ENCODE data around the gene NLGN2.

Gene NLGN2

DNA sequence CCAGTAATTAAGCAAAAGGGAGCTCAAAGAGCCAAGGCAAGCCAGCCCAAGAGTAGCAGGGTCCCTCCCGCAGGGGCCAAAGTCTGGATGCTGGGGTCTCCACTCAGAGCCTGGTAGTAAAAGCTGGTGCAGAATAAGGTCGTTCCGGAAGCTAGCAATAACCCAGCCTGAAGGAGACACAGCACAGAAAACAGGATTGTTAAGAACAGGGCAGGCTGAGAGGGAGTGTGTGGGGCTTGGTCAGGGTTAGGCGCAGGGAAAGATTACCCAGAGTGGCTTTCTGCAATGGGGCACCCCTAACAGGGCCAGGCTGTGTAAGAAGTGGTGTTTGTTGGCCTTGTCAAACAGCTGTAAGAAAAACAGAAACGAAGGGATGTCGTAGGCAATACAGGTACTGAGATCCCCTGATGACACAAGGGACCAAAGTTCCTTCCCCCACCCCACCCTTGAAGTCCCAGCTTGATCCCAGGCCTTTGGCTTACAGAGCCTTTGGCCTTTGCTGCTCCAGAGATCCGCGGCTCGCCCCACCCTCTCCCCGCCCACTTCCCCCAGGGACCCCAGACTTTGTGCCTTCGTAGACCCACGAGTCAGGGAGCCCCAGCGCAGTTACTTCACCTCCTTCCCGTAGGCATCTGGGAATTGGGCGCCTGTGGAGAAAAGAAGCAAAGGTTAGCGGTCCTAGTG, 4.5 kb upstream of the NLGN2 start:
- H3K4me3 Mint-ChIP-seq: peak overlapping the region; percentile 97
- no peak for DNase-seq (ENCODE audit: low spot score)
- peaks cover 20% of the 10 kb centered on the region for H3K27me3 Mint-ChIP-seq (ENCODE audit: low read depth)
- peak overlapping the region; percentile 88 for H3K27ac Mint-ChIP-seq
- peaks cover 4% of the 10 kb centered on the region for H3K36me3 Mint-ChIP-seq (ENCODE audit: low read depth)
- H3K9me3 Mint-ChIP-seq: no peaks in the 10 kb centered on the region
- H3K4me1 Mint-ChIP-seq (ENCODE audit: low read depth): peaks cover 10% of the 10 kb centered on the region

DNA sequence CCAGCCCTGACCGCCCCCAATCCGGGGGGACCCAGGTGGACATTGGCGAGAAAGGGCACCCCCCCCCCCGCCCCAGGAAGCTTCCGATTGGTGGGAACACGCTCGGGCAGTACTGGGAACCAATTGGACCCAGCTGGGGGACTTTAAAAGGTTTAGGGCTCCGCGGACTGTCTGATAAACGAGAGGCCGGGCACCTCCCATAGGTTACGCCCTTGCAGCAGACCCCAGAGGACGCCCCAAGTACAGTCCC, 4.0 kb upstream of the NLGN2 start:
- peaks cover 20% of the 10 kb centered on the region for H3K27me3 Mint-ChIP-seq (ENCODE audit: low read depth)
- H3K4me3 Mint-ChIP-seq: peak overlapping the region; percentile 97
- peak overlapping the region; percentile 88 for H3K27ac Mint-ChIP-seq
- H3K9me3 Mint-ChIP-seq: no peaks in the 10 kb centered on the region
- H3K36me3 Mint-ChIP-seq (ENCODE audit: low read depth): peaks cover 4% of the 10 kb centered on the region
- no peak for DNase-seq (ENCODE audit: low spot score)
- H3K4me1 Mint-ChIP-seq (ENCODE audit: low read depth): peaks cover 10% of the 10 kb centered on the region

DNA sequence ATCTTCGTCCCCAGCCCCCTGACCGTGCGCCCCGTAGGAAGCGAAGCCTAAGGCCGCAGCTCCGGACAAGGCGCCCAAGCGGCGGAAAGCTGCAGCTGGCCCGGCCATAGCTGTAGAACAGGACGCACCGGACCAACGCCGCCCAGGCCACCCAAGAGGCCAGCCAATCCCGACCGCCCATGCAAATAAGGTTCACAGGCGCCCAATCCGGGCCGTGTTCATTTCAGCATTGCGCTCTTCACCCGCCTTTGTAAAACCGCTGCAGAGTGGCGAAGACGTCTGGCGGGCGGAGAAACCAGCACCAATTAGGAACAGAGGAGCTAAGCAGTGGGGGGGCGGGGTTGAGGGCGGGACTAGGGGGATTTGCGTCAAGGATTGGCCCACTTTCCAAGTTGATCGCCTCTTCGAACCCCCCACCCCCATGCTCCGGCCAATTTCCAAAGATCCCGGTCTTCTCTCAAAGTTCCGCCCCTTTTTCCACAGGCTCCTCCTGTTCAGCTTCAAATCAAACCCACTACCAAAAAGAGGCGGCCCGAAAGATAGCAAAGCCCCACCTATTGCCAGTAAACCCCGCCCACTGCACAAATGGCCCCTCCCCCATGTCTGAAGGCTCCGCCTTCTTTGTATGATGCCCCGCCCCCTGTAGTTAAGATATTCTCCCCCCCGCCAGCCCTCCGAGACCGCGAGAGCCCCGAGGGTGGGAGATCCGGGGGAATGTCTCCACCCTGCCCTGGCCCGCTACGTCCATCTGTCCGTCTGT, 3.5 kb upstream of the NLGN2 start, which contains the start of gene TMEM256:
TMEM256 (minus strand) TSS at position 121 of the 760 bp plus-strand sequence; CDS start at position 108, 13 bp downstream.
- peak; percentile 96 for DNase-seq (ENCODE audit: low spot score)
- no peaks in the 10 kb centered on the region for H3K9me3 Mint-ChIP-seq
- peaks cover 22% of the 10 kb centered on the region for H3K27me3 Mint-ChIP-seq (ENCODE audit: low read depth)
- peaks cover 10% of the 10 kb centered on the region for H3K4me1 Mint-ChIP-seq (ENCODE audit: low read depth)
- H3K36me3 Mint-ChIP-seq (ENCODE audit: low read depth): peaks cover 4% of the 10 kb centered on the region
- peak within 1 kb of the TSS; percentile 88 for H3K27ac Mint-ChIP-seq
- peak within 1 kb of the TSS; percentile 97 for H3K4me3 Mint-ChIP-seq

DNA sequence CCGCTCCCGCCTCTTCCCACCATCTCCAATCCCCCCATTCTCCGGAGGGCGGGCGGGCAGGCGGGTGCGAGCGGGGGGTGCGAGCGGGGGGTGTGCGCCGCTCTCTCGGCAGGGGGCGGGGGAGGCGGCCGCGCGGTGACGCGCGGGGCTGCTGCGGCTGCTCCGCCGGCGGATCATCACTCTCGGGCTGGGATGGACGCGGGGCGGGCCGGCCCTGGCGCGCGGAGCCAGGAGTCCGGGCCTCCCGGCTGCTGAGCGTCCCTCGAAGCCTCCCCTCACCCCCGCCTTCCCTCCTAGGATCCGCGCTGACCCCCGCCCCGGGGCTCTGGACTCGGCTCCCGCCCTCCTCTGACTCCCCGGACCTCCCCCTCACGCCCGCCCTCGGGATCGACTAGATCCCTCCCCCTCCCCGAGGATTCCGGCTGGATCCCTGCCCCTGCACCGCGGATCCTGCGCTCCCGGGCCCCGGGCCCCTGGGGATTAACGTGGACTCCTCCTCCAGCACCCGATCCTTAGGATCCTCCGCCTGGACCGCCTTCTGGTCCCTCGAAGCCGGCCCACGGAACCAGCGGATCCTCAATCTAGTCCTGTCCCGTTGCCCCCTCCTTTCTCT, 2.8 kb upstream of the NLGN2 start:
- no peaks in the 10 kb centered on the region for H3K9me3 Mint-ChIP-seq
- peak overlapping the region; percentile 97 for H3K4me3 Mint-ChIP-seq
- no peak for DNase-seq (ENCODE audit: low spot score)
- peaks cover 4% of the 10 kb centered on the region for H3K36me3 Mint-ChIP-seq (ENCODE audit: low read depth)
- H3K27ac Mint-ChIP-seq: peak overlapping the region; percentile 88
- H3K4me1 Mint-ChIP-seq (ENCODE audit: low read depth): peaks cover 10% of the 10 kb centered on the region
- peaks cover 27% of the 10 kb centered on the region for H3K27me3 Mint-ChIP-seq (ENCODE audit: low read depth)

DNA sequence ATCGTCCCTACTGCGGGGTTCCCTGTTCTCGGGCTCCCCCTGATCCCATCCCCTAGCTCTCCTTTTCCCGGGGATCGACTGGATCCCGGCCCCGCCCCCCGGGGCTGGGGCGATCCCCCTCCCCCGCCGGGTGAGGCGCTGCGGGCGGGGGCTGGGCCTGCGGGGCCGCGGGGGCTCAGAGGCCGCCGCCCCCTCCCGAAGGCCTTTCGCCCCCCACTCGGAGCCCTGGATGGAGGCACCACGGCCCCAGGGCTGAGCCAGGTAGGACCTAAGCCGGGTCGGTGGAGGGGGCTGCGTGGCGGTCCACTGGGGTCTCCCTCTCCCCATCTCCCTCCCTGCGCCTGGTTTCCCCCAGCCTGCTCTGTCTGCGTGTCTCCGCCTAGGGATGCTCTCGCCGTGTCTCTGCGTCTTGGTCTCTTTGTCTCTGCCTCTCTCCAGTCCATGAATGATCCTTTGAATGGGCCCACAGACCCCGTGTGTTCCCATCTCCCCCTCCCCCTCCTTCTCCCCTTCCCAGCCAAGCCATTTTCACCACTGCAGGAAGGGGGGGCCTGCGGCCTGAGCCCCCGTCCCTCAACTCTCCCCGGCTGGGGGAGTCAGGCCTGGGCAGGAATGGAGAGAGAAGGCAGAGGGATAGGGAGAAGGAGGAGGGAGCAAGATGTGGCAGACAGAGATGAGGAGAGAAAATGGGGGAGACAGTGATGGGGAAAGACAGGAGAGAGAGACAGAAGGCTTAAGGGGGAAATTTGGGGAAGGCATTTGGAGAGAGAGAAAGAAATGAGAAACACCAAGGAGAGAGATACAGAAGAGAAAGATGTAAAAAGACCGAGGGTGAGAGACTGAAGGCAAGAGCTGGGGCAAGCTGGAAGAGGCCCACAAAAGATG, 2.1 kb upstream of the NLGN2 start:
- Mint-ChIP-seq H3K4me3 (peak overlapping the region; percentile 81), H3K36me3 (ENCODE audit: low read depth) (peaks cover 4% of the 10 kb centered on the region), H3K9me3 (no peaks in the 10 kb centered on the region), H3K27me3 (ENCODE audit: low read depth) (peaks cover 27% of the 10 kb centered on the region), H3K27ac (peak overlapping the region; percentile 49), H3K4me1 (ENCODE audit: low read depth) (peaks cover 10% of the 10 kb centered on the region)
- DNase-seq (ENCODE audit: low spot score): no peak

DNA sequence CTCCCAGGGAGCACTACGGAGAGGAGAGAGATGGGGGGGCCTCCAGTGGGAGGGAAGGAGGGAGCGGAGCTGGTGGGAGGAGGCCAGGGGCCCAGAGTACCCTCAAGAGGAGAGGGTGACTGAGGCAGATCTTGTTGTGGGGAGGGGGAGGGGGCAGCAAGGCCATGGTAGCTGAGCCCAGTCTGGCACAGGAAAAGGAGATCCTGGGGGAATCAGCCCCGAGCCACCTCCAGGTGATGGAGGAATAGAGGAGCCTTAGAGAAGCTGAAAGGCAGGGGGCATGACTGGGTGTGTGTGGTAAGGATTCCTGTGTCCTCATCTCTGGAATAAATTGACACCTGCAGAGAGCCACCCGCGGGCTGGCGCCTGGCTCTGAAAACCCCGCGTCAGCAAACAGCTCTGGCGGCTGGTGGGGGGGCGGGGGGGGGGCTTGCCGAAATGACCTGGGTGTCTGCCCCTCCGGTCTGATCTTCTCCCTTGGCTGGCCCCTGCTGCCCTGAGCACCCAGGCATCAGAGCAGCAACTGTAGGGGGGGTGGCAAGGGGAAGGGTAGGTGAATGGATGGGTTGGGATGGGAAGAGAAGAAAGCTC, 1.3 kb upstream of the NLGN2 start:
- Mint-ChIP-seq H3K27ac (peak overlapping the region; percentile 49), H3K4me3 (peak overlapping the region; percentile 68), H3K4me1 (ENCODE audit: low read depth) (peaks cover 10% of the 10 kb centered on the region), H3K36me3 (ENCODE audit: low read depth) (peaks cover 4% of the 10 kb centered on the region), H3K9me3 (no peaks in the 10 kb centered on the region), H3K27me3 (ENCODE audit: low read depth) (peaks cover 27% of the 10 kb centered on the region)
- no peak for DNase-seq (ENCODE audit: low spot score)

GRCh38 chr17:7407082-7407481, 563 bp upstream of the NLGN2 start:
- H3K4me1 Mint-ChIP-seq (ENCODE audit: low read depth): peaks cover 10% of the 10 kb centered on the region
- no peak for DNase-seq (ENCODE audit: low spot score)
- H3K36me3 Mint-ChIP-seq (ENCODE audit: low read depth): no peaks in the 10 kb centered on the region
- H3K27ac Mint-ChIP-seq: no peak overlapping the region
- no peak overlapping the region for H3K4me3 Mint-ChIP-seq
- H3K27me3 Mint-ChIP-seq (ENCODE audit: low read depth): peaks cover 27% of the 10 kb centered on the region
- H3K9me3 Mint-ChIP-seq: no peaks in the 10 kb centered on the region

DNA sequence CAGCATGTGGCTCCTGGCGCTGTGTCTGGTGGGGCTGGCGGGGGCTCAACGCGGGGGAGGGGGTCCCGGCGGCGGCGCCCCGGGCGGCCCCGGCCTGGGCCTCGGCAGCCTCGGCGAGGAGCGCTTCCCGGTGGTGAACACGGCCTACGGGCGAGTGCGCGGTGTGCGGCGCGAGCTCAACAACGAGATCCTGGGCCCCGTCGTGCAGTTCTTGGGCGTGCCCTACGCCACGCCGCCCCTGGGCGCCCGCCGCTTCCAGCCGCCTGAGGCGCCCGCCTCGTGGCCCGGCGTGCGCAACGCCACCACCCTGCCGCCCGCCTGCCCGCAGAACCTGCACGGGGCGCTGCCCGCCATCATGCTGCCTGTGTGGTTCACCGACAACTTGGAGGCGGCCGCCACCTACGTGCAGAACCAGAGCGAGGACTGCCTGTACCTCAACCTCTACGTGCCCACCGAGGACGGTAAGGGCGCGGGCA, 645 bp downstream of the NLGN2 start:
- H3K27me3 Mint-ChIP-seq (ENCODE audit: low read depth): peaks cover 27% of the 10 kb centered on the region
- no peak overlapping the region for H3K27ac Mint-ChIP-seq
- no peaks in the 10 kb centered on the region for H3K36me3 Mint-ChIP-seq (ENCODE audit: low read depth)
- H3K4me3 Mint-ChIP-seq: no peak overlapping the region
- H3K9me3 Mint-ChIP-seq: no peaks in the 10 kb centered on the region
- H3K4me1 Mint-ChIP-seq (ENCODE audit: low read depth): peaks cover 5% of the 10 kb centered on the region
- DNase-seq (ENCODE audit: low spot score): no peak

GRCh38 chr17:7408863-7409262, 1.2 kb downstream of the NLGN2 start:
- Mint-ChIP-seq H3K4me3 (no peak overlapping the region), H3K9me3 (no peaks in the 10 kb centered on the region), H3K36me3 (ENCODE audit: low read depth) (no peaks in the 10 kb centered on the region), H3K4me1 (ENCODE audit: low read depth) (peaks cover 4% of the 10 kb centered on the region), H3K27me3 (ENCODE audit: low read depth) (peaks cover 27% of the 10 kb centered on the region), H3K27ac (no peak overlapping the region)
- DNase-seq (ENCODE audit: low spot score): no peak

DNA sequence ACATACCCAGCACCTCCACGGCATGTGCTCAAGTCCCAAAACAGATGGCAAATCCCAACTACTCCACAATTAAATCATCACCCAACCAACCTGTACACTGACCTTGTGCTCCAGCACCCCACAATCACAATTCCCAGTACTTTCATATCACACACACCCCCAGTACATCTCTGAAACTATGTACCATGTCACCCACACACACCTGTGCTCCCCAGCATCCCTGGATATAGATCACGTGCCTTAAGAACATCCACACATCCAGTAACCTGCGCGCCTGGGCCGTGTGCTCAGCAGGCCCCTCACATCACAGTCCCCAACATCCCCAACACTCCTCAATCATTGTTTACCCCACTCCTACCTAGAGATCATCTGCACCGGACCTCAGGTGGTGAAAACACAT, 2.1 kb downstream of the NLGN2 start:
- H3K9me3 Mint-ChIP-seq: no peaks in the 10 kb centered on the region
- no peak for DNase-seq (ENCODE audit: low spot score)
- peaks cover 4% of the 10 kb centered on the region for H3K4me1 Mint-ChIP-seq (ENCODE audit: low read depth)
- peaks cover 25% of the 10 kb centered on the region for H3K27me3 Mint-ChIP-seq (ENCODE audit: low read depth)
- no peaks in the 10 kb centered on the region for H3K36me3 Mint-ChIP-seq (ENCODE audit: low read depth)
- H3K4me3 Mint-ChIP-seq: no peak overlapping the region
- H3K27ac Mint-ChIP-seq: no peak overlapping the region

- Mint-ChIP-seq H3K27ac (no peak overlapping the region), H3K4me1 (ENCODE audit: low read depth) (peaks cover 2% of the 10 kb centered on the region), H3K36me3 (ENCODE audit: low read depth) (no peaks in the 10 kb centered on the region), H3K4me3 (no peak overlapping the region), H3K9me3 (no peaks in the 10 kb centered on the region), H3K27me3 (ENCODE audit: low read depth) (peaks cover 21% of the 10 kb centered on the region)
- DNase-seq (ENCODE audit: low spot score): no peak
Measured at GRCh38 chr17:7410634-7411426, 3.2 kb downstream of the NLGN2 start.

DNA sequence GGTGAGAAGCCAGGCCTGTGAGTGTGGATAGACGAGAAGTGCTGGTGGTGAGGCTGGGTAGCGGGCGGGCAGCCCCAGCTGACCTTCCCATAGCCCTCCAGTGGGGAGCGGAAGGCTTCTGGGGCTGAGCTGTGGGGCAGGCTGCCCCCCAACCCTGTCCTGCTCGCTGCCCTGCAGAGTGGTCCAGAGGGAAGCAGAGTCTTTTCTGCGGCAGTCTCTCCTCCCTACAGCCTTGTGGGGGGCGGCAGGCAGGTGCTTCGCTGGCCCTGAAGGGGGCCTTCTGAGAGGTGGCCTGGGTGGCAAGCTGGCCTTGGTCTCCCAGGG, 3.7 kb downstream of the NLGN2 start:
- no peak overlapping the region for H3K27ac Mint-ChIP-seq
- no peak for DNase-seq (ENCODE audit: low spot score)
- no peak overlapping the region for H3K4me3 Mint-ChIP-seq

More for the DNA sequence above, 3.7 kb downstream of the NLGN2 start:
- Mint-ChIP-seq H3K27me3 (ENCODE audit: low read depth) (peaks cover 16% of the 10 kb centered on the region), H3K9me3 (no peaks in the 10 kb centered on the region), H3K4me1 (ENCODE audit: low read depth) (no peaks in the 10 kb centered on the region), H3K36me3 (ENCODE audit: low read depth) (no peaks in the 10 kb centered on the region)

Data from T-helper 2 cell treated with Interferon-gamma antibody and Interleukin-4, amounts not matched to agents 5 μg/mL and 100 μg/mL, for 36 hours (primary cell).